NCI-H2196 (cell line): ENCODE measurements around the gene GNAS.
A peak's percentile ranks its signal among the peaks of the same experiment; 100 is the strongest.
"Not testable (repeated sequence)": the region's sequence is repeated elsewhere in the genome, so short reads cannot be mapped to it uniquely, and the experiment has no call there.

ENCODE experiments used
- DNase-seq: peaks from one replicate; lab custom pipeline; 2025; ENCODE audit not compliant: unreplicated experiment; lab: John Stamatoyannopoulos, UW

The GNAS gene

DNA sequence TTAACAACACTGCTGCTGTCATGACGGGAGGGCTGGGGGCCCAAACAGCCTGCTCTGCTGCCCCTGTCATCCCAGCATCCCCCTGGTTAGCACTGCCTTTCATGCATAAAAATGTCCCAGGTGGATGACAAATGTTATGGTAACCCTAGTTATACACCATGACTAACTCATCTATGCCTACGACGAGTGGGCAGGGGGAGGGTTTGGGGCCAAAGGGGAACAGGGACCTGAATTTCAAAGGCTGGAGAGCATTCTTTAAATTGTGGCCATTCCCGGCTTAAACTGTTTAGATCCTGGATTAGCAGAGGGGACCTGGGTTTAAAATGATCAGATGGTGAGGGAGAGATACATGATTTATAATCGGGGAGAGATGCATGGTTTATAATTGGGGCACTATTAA is 26.2 kb upstream of the GNAS start:
- DNase-seq: no peak

GRCh38 chr20:58828136-58828535 is 24.4 kb upstream of the GNAS start:
- DNase-seq: no peak

DNA sequence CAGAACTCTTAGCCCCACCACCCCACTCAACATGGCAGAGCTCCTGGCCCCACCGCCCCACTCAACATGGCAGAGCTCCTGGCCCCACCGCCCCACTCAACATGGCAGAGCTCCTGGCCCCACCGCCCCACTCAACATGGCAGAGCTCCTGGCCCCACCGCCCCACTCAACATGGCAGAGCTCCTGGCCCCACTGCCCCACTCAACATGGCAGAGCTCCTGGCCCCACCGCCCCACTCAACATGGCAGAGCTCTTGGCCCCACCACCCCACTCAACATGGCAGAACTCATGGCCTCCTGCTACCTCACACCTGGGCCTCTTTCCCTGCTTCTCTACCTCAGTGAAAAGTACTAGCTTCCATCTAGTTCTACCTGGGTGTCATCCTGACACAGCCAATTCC is 23.7 kb upstream of the GNAS start:
- not testable (repeated sequence) for DNase-seq

- peak; percentile 20 for DNase-seq
Observed at GRCh38 chr20:58829531-58829941, 23.0 kb upstream of the GNAS start.

GRCh38 chr20:58832457-58832856 is 20.1 kb upstream of the GNAS start:
- no peak for DNase-seq

- no peak for DNase-seq
Observed at GRCh38 chr20:58833921-58834320, 18.6 kb upstream of the GNAS start.

DNA sequence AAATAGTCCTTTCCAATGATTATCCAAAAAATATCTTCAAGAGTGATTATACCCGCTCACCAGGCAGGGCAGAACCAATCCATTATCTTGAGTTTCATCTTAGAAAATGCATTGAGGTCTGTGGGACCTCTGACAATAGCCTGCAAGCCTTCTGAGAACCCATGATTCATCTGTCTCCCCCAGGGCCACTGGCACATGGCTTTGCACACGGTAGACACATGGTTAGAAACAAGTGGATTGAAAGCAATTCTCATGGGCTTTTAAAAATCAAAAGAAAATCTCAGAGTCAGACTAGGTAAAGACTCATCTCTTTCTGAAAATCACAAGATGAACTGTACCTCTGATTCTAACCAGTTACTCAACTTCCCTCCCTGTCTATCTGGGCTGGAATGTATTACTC is 17.3 kb upstream of the GNAS start:
- DNase-seq: no peak

GRCh38 chr20:58836616-58837204 is 15.8 kb upstream of the GNAS start:
- no peak for DNase-seq

DNA sequence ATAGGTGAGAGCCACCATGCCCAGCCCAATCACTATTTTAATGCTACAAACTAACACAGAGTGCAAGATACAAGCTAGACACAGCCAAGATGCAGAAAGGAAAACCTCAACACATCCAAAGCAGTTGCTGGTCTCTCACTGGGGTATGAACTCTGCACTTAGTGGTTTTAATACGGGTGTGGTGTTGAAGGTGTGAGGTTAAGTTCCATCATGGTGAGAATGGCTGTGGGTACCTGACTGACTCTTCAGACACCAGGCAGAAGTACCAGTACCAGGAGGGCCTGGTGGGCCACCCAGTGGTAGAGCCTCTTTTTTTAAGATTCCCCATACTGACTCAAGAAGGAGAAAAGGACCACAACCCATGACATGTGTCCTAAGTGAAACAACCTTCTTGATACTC is 14.8 kb upstream of the GNAS start:
- no peak for DNase-seq

- no peak for DNase-seq
Observed at GRCh38 chr20:58838174-58838573, 14.3 kb upstream of the GNAS start.

DNA sequence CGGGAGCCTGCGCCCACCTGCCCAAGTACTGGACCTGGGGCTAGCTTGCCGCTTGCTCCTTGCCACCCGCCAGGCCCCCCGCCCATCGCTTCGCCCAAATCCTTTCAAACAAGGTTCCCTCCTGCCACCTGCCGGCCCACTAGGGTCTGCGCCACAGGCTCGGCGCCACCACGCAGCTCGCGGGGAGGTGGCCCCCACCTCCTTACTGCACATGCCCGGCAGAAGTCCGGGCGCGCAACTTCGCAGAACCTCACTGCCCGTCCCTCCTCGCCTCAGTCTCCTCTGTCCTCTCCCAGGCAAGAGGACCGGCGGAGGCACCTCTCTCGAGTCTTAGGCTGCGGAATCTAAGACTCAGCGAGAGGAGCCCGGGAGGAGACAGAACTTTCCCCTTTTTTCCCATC is 13.0 kb upstream of the GNAS start:
- DNase-seq: peak; percentile 33

GRCh38 chr20:58839991-58840747 is 12.3 kb upstream of the GNAS start:
- DNase-seq: no peak

DNA sequence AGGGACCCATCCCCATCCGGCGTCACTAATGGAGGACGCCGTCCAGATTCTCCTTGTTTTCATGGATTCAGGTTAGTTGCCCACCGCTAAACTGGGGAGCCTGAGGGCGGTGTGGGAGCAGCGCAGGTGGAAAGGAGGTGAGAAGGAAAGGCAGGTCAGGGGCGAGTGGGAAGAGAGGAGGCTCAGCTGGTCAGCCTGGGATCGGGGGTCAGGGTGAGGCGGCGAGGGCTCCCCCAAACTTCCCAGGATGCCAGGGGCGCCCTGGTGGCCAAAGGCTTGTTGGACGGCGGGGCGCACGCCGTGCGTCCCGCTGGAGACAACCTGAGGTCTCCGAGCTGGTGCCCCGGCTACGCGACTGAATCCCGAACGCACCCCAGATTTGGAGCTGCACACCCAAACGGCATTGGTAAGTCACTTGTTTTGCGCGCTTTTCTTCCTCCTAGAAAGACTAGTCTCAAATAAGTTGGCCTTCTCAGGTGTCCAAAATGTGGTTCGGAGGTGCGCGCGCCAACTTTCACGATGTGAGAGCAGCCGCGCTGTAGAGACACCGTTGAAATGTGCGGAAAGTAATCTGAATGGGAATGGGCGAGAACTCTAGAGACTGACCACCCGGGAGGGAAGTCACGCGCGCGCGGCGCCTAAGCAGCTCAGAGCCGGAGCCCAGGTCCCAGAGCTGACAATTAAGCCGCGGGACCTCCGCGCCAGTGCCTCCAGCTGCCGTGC is 11.5 kb upstream of the GNAS start:
- no peak for DNase-seq

DNA sequence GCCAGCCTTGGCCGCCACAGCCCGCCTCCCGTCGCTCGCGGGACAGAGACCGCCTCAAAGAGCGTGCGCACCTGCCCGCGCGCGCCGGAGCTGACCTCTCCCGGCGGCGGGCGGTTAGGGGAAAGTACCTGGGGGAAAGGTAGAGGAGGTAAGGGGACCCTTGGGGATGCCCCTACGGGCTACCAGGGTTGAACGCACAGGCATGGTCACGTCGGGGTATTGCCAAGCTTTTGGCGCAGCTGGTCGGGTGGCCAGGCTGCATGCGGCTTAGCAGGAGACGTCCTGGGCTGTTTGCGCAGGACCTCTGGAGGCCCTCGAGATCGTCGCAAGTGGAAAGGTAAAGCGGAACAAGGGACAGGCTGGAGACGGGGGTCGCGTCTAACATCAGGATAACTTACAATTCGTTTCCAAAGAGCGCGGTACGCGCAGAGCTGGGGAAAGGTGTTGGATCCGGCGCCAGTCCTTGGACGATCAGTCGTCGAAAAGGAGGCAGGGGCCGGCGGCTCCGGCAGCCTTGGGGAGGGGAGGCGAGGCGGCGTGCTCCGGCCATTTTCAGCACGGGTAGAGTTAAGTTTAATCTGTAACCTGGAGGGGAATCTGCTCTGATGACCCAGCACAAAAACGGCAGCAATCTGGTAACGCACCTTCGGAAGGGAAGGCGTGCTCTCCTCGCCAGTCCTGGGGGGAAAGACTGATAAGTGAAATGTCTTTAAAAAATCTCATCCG is 10.8 kb upstream of the GNAS start:
- no peak for DNase-seq

DNA sequence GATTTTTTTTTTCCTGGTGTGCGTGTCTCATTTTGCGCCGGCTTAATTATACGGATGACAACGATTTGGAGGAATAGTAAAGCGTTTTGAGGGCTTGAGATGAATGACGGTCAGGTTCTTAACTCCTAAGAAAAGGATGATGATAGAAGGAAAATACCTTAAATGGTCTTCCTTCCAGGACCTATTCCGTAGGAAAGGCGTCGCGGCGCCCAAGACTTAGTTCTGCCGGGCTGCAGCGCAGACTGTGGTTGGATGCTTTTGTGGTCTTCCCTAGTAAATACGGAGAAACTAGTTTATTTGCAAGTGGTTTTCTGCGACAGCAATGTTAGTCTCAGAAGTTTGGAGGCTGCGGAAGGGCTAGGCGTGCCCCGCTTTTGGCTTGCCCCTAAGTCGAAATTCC is 10.2 kb upstream of the GNAS start:
- DNase-seq: no peak

DNA sequence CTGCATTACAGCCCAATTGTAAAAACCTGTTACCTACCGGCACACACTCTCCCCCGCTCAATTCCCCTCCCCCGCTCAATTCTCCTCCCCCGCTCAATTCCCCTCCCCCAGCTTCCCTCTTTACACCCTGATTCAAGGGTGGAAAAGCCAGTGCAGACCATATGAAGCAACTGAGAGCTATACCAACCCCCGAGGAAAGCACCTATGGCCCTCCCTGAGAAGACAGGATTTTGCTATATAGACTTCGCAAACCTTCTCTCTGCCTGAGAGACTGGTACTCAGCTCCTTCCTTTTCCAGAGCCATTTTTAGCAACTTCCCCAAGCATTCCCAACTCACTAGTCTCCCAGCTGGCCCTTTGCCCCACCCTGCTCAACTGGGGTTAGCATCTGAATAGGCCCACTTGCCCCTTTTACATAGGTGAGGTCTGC is 9.4 kb upstream of the GNAS start:
- DNase-seq: no peak

DNA sequence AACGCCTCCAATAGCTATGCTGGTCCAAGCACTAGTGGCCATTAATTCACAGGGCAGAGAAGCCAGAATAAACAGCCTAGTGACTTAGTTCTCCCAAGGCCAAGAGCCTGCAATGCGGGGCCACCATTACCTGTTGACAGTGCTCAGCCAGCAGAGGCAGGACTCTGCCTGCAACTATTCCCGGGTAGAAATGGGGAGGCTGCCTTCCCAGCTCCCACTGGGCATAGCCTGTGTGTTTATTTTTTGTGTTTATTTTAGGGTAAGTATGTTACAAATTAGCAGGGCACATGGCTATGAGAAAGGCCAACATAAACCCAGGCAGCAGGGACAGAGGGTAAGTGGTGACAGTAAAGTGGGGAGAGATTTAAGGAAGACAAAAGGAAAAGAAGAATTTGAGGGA is 6.8 kb upstream of the GNAS start:
- no peak for DNase-seq

DNA sequence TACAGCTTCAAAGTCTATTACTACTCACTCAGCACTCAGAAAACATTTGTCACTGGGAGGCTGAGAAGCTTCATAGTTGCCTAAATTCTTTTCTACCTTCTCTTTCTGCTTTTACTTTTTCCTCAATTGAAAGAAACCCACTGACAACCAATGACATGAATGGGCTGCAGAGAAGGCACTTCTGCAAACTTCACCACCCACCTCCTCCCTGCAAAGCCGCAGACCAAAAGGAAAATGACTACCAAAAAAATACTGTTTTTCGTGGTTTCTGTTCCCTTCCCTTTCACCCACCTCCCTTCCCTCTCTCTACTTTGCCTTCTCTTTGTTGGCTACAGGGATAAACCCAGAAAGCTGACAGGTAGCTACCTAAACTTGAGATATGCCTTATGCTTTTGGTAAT is 5.1 kb upstream of the GNAS start:
- DNase-seq: no peak

- peak; percentile 81 for DNase-seq
Observed at GRCh38 chr20:58850693-58851174, 1.8 kb upstream of the GNAS start, which contains the start of gene GNAS-AS1. TSS of gene GNAS-AS1 (minus strand) at chr20:58850902.

- DNase-seq: no peak
Observed at GRCh38 chr20:58851221-58851968, 1.1 kb upstream of the GNAS start.
